Measurements from ENCODE around the gene TIMM44.
"Not testable (repeated sequence)": the region's sequence is repeated elsewhere in the genome, so short reads cannot be mapped to it uniquely, and the experiment has no call there.

Gene TIMM44

DNA sequence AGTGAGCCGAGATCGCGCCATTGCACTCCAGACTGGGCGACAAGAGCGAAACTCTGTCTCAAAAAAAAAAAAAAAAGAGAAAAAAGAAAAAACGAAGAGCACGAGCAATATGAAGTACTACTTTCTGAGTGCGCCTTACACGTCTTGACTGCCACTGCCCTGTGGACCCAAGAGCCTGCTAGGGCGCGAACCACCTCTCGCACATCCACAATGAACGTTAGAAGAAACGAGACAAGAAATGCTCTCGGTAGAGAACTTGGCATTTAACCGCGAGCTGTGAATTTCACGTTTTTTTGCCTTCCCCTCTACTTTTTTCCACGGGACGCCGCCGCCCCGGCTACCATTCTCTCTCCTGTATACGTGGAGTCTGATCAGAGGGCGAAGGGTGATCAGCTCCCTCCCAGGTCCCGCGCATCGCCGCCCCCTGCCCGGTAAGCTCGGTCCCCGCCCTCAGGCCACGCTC, 454 bp downstream of the TIMM44 start:
- DNase-seq, result no peak

GRCh38 chr19:7941895-7942596, 1.4 kb downstream of the TIMM44 start:
- DNase-seq, result no peak

- no peak for DNase-seq
Observed at GRCh38 chr19:7940841-7941240, 2.6 kb downstream of the TIMM44 start.

DNA sequence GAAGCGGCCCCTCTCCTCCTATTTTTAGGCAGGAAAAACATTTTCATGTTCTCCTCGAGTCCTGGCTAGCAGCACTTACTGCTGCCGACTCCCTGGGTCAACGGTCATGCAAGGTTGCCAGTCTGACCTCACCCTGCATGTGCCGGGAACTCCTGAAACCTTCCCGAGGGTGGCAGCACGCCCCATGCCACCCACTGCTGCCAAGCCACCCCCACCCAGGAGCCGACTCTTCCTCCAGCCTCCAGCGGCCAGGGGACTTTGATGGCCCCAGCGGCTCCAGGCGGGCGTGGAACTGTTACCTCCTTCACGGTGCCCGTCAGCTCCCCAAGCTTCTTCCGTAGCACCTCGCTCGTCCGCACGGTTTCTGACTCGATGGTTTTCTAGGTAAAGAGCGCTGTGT, 8.7 kb downstream of the TIMM44 start:
- DNase-seq, result no peak

DNA sequence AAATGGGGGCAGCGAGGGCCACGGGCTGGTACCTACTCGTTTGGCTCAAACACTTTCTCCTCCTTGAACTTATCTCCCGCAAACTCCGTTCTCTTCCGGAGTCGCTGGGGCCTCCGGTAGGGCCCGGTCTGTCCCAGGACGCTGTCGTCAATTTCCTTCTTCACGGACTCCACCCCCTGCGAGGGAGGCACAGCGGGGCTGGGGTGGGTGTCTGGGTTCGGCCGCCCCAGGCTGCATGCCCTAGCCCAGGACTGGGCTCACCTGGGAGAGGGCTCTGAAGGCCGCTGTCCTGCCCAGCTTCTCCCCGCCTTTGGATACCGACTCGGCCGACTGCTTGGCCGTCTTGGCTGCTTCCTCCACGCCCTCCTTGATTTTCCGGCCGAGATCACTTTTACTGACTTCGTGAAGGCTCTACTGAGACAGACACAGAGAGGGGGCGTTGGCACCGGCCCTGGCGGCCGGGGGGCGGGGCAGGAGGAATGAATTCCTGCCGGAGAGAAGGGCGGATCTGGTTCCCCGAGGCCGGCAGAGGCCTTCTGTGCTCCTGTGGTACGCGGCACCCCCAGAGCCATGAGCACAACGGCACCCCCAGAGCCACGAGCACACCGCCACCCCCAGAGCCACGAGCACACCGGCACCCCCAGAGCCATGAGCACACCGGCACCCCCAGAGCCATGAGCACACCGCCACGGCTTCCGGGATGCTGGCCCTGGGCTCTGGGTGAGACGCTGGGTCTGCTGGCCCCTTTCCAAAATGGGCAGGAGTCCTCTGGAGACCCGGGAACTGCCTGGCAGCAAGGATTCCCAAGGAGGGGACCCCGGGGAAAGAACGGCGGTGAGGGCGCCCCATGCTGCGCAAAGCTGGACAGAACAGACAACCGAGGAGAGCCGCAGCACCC, 9.4 kb downstream of the TIMM44 start:
- DNase-seq, result no peak

DNA sequence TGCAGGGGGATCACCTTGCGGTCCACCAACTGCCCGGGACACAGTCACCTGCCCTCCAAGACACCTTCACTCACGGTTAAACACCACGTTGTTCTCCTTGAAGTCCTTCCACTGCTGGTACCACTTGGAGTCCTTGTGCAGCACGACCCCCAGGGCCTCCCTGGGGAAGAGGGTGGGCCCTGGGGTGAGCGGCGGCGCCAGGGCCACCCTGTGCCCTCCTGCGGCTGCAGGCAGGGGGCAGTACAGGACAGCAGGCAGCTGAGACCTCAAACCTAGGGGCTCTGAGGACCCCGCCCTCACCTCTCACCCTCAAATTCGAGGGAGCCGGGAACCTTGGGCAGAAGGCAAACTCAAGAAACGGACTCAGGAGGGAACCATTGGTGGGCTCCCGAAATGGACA, 10.1 kb downstream of the TIMM44 start:
- no peak for DNase-seq

DNA sequence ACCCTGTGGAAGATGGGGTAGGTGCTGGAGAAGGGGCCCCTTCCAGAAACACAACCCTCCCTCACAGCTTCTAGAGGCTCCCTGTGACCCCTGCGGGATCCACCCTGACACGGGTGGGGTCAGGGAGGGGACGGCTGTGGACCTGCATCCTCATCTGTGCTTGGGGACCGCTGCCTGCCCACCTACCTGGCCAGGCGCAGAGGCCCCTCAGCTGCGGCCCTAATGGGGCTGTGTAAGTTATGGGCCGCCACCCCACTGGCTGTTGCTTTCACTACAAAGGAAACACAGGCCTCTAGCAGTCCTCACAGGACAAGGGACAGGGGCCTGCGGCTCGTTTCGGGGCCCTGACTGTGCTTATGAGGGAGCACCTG, 10.6 kb downstream of the TIMM44 start:
- no peak for DNase-seq

- no peak for DNase-seq
Observed at GRCh38 chr19:7932276-7932929, 11.1 kb downstream of the TIMM44 start.

DNA sequence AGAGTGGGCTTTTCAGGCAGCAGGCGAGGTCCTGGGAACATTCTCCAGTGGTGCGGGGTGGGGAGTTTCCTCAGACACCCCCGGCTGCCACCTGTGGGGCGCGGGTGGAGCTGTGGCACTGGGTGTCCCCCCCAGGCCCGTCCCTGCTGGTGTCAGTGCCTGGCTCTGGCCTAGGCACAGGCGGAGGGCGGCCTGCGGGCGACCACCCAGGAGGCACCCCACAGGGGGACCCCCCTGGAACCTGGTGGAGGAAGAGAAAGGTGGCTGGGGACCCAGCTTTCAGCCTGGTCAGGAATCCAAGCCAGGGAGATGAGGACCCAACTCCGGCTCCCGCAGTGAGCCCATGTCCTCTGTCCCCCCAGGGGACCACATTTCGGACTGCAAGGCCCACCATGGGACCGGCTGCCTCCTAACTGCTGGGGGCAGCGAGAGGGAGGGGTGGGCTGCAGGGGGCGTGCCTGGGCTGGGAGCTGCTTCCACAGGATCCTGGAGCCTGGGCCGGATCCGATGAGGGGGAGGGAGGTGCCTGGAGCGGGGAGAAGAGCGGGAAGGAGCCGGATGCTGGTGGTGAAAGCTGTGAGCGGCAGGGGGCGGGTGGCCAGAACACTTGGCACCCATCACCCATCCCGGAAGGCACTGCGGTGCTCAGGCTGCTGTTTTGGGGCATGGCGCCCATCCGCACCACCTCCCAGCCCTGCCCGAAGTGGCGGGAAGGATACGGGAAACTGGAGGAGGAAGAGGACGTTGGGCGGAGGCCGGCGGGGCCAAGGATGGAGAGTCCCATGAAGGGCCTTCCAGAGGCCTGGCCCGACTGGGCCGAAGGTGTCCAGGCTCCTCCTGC, 12.0 kb downstream of the TIMM44 start:
- DNase-seq, result no peak

GRCh38 chr19:7930765-7931164, 12.7 kb downstream of the TIMM44 start:
- DNase-seq, result no peak

GRCh38 chr19:7930030-7930429, 13.4 kb downstream of the TIMM44 start:
- DNase-seq, result not testable (repeated sequence)

GRCh38 chr19:7928741-7929701, 14.4 kb downstream of the TIMM44 start:
- peak; percentile 85 for DNase-seq

GRCh38 chr19:7928334-7928706, 15.1 kb downstream of the TIMM44 start:
- DNase-seq, result no peak

- DNase-seq, result no peak
Observed at GRCh38 chr19:7927605-7928333, 15.7 kb downstream of the TIMM44 start.

DNA sequence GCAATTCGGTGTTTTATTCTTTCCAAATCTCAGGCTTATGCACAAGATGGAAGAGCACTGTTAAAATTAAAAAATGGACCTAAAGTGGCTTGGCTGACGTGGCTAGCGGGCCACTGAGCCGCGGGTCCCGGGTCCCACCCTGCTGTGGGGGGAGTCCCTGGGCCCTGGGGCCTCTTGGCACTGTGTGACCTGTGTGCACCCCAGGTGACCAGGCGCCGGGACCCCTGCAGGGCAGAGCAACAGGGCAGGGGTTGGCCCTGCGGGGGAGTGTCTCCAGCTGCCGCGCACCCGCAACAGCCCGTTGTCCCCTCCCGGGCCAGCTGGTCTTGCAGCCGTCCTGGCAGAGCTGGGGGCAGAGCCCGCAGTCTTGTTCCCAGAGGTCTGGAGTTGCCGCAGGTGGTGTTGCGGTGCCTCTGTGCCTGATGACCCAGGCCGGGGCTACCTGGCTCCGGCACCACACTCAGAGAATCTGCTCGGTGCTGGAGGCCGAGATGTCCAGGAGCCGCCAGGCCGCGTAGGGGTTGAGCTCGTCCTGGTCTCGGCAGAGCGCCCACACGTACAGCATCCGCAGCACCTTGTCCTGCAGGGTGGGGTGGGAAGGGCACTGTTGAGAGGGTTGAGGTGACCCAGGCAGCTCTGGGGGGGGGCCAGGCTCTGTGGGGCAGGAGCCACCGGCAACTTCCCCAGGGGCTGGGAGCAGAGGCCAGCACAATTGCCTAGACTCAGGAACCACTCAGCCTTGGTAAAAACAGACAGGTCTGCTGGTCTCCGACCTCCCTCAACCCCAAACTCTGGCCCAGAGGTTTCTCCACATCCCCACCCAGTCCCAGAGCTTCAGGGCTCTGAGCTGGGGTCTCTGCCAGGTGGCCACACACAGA, 16.5 kb downstream of the TIMM44 start:
- DNase-seq, result no peak

GRCh38 chr19:7926021-7926726, 17.3 kb downstream of the TIMM44 start, which contains the start of gene CTXN1:
Gene CTXN1 (minus strand): TSS chr19:7926135. CDS start chr19:7925538, 597 bp downstream.
- peak; percentile 55 for DNase-seq

GRCh38 chr19:7925171-7925851, 18.2 kb downstream of the TIMM44 start:
- DNase-seq, result peak; percentile 73

DNA sequence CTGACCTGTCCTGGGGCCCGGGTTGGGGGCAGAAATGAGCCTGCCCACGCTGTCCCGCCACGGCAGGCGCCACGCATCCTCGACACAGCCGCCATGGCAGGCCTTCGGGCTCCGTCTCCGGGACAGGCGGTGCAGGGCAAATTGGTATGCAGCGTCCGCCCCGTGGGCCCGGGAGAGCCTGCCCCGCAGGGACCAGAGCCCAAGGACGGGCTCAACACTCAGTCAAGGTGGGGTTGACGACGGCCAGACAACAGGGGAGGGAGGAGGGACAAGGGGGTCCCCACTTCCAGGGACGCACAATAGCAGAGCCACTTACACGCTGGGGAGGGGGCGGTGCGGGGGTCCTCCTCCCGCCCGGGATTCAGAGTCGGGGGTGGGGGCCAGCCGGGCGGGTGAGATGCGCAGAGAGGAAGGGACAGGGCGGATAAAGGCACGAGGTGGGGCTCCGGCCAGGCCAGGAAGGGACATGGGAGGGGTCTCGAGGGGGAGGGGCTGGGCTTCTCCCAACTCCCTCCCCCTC, 18.8 kb downstream of the TIMM44 start:
- no peak for DNase-seq
